ENCODE data around the gene KCNS1.
"Not testable (repeated sequence)": the region's sequence is repeated elsewhere in the genome, so short reads cannot be mapped to it uniquely, and the experiment has no call there.

KCNS1 gene

GRCh38 chr20:45080867-45081624, 19.9 kb downstream of the KCNS1 start:
- DNase-seq (ENCODE audit: low read depth in 2 of 2) = no peak

GRCh38 chr20:45077559-45077958, 23.4 kb downstream of the KCNS1 start:
- DNase-seq (ENCODE audit: low read depth in 2 of 2) = no peak

GRCh38 chr20:45073221-45073620, 27.7 kb downstream of the KCNS1 start:
- DNase-seq (ENCODE audit: low read depth in 2 of 2) = no peak

- no peak for DNase-seq (ENCODE audit: low read depth in 2 of 2)
These were observed 28.9 kb downstream of the KCNS1 start for GRCh38 chr20:45072066-45072465.

- DNase-seq (ENCODE audit: low read depth in 2 of 2) = no peak
These were observed 29.8 kb downstream of the KCNS1 start for GRCh38 chr20:45070932-45071632.

GRCh38 chr20:45069261-45069660, 31.7 kb downstream of the KCNS1 start:
- DNase-seq (ENCODE audit: low read depth in 2 of 2) = no peak

- DNase-seq (ENCODE audit: low read depth in 2 of 2) = no peak
These were observed 33.4 kb downstream of the KCNS1 start for GRCh38 chr20:45067558-45067957.

GRCh38 chr20:45067087-45067486, 33.8 kb downstream of the KCNS1 start:
- DNase-seq (ENCODE audit: low read depth in 2 of 2) = no peak

- no peak for DNase-seq (ENCODE audit: low read depth in 2 of 2)
These were observed 34.6 kb downstream of the KCNS1 start for GRCh38 chr20:45066372-45066771.

- no peak for DNase-seq (ENCODE audit: low read depth in 2 of 2)
These were observed 36.1 kb downstream of the KCNS1 start for GRCh38 chr20:45064812-45065211.

GRCh38 chr20:45063107-45063506, 37.8 kb downstream of the KCNS1 start:
- DNase-seq (ENCODE audit: low read depth in 2 of 2) = not testable (repeated sequence)

GRCh38 chr20:45061244-45061643, 39.7 kb downstream of the KCNS1 start:
- DNase-seq (ENCODE audit: low read depth in 2 of 2) = no peak

GRCh38 chr20:45060294-45060693, 40.6 kb downstream of the KCNS1 start:
- no peak for DNase-seq (ENCODE audit: low read depth in 2 of 2)

GRCh38 chr20:45059022-45059728, 41.8 kb downstream of the KCNS1 start:
- DNase-seq (ENCODE audit: low read depth in 2 of 2) = no peak

GRCh38 chr20:45058168-45058850, 42.6 kb downstream of the KCNS1 start:
- no peak for DNase-seq (ENCODE audit: low read depth in 2 of 2)

- DNase-seq (ENCODE audit: low read depth in 2 of 2) = no peak
These were observed 44.3 kb downstream of the KCNS1 start for GRCh38 chr20:45056473-45057173.

- no peak for DNase-seq (ENCODE audit: low read depth in 2 of 2)
These were observed 45.9 kb downstream of the KCNS1 start for GRCh38 chr20:45055056-45055455.

- no peak for DNase-seq (ENCODE audit: low read depth in 2 of 2)
These were observed 47.2 kb downstream of the KCNS1 start for GRCh38 chr20:45053430-45054351.

GRCh38 chr20:45052698-45053429, 48.1 kb downstream of the KCNS1 start:
- DNase-seq (ENCODE audit: low read depth in 2 of 2) = no peak

All from stimulated activated CD8-positive, alpha-beta memory T cell treated with anti-CD3 and anti-CD28 coated beads, Interleukin-2, amount 100 ng/mL, for 48 hours (primary cell).